Neural cell (in vitro differentiated cells): Measurements from ENCODE around the gene AKAP5. TPM values are rescaled to one million over a fixed set of nuclear protein-coding genes. Genes with fewer than 3 reads are reported as not detected.

Experiments
- H2AFZ ChIP-seq: fragments of 200-600, 300-800 bp; sonication (generic), shearing (Covaris generic); 2 replicates; pipeline ENCODE4 v1.6.0; 2014; ENCODE audit warnings: low read depth, mild to moderate bottlenecking, antibody characterized with exemption, low read length, moderate library complexity
- H3F3A ChIP-seq: fragments of 200-600 bp; shearing (Covaris generic); 2 replicates; pipeline ENCODE4 v1.6.1; 2016; ENCODE audit warnings: mild to moderate bottlenecking, moderate library complexity, mixed read lengths, antibody characterized with exemption, low read length; ENCODE audit not compliant: insufficient read depth, poor library complexity, severe bottlenecking
- H3K27ac ChIP-seq: fragments of 200-600, 300-800 bp; sonication (generic), shearing (Covaris generic); 2 replicates; pipeline ENCODE4 v1.5.1; 2014; ENCODE audit warnings: mild to moderate bottlenecking, low read length, moderate library complexity
- H3K27me3 ChIP-seq: fragments of 300-800, 200-600 bp; sonication (generic), shearing (Covaris generic); 2 replicates; pipeline ENCODE4 v1.6.0; 2014; ENCODE audit warnings: mild to moderate bottlenecking, low read depth, low read length, moderate library complexity; ENCODE audit not compliant: insufficient read depth
- H3K36me3 ChIP-seq: fragments of 300-800, 200-600 bp; sonication (generic), shearing (Covaris generic); 2 replicates; pipeline ENCODE4 v1.5.1; 2014; ENCODE audit warnings: mild to moderate bottlenecking, antibody characterized with exemption, low read length, moderate library complexity; ENCODE audit not compliant: insufficient read depth
- H3K4me2 ChIP-seq: fragments of 300-800, 200-600 bp; sonication (generic), shearing (Covaris generic); 2 replicates; pipeline ENCODE4 v1.6.0; 2014; ENCODE audit warnings: mild to moderate bottlenecking, low read length
- H3K4me3 ChIP-seq: fragments of 300-800, 200-600 bp; sonication (generic), shearing (Covaris generic); 2 replicates; pipeline ENCODE4 v1.5.1; 2014; ENCODE audit warnings: mild to moderate bottlenecking, low read length, moderate library complexity
- H3K79me2 ChIP-seq: fragments of 200-600 bp; shearing (Covaris generic); replicated peaks from 2 replicates; pipeline ENCODE4 v1.6.0; 2014; ENCODE audit warnings: mild to moderate bottlenecking, low read length, moderate library complexity; ENCODE audit not compliant: insufficient read depth
- H3K9ac ChIP-seq: fragments of 300-800, 200-600 bp; sonication (generic), shearing (Covaris generic); 2 replicates; pipeline ENCODE4 v1.6.1; 2016; ENCODE audit warnings: mild to moderate bottlenecking, low read length, mixed read lengths
- H3K9me2 ChIP-seq: fragments of 200-600 bp; shearing (Covaris generic); 2 replicates; pipeline ENCODE4 v1.6.1; 2016; ENCODE audit warnings: mild to moderate bottlenecking, low read length, mixed read lengths; ENCODE audit not compliant: insufficient read depth
- H3K9me3 ChIP-seq: fragments of 200-600, 300-800 bp; sonication (generic), shearing (Covaris generic); 2 replicates; pipeline ENCODE4 v1.6.1; 2016; ENCODE audit warnings: mild to moderate bottlenecking, mixed run types, low read length, moderate library complexity, mixed read lengths
- H4K20me1 ChIP-seq: fragments of 200-600 bp; shearing (Covaris generic); 2 replicates; pipeline ENCODE4 v1.6.1; 2016; ENCODE audit warnings: mild to moderate bottlenecking, mixed run types; ENCODE audit not compliant: insufficient read depth
- EP300 ChIP-seq: fragments of 450-650 bp; conservative IDR thresholded peaks from 2 replicates; pipeline ENCODE4 v1.6.1; 2014; ENCODE audit warnings: antibody characterized with exemption, mild to moderate bottlenecking, moderate library complexity; ENCODE audit not compliant: poor library complexity, severe bottlenecking
- EZH2 ChIP-seq: fragments of 200-600, 300-800 bp; shearing (Covaris generic), sonication (generic); IDR thresholded peaks from 2 replicates; pipeline ENCODE4 v1.6.1; 2014; ENCODE audit warnings: antibody characterized with exemption, low read length, borderline replicate concordance, mild to moderate bottlenecking; ENCODE audit not compliant: insufficient read depth, poor library complexity, severe bottlenecking
- MXI1 ChIP-seq: fragments of 450-650 bp; conservative IDR thresholded peaks from 2 replicates; pipeline ENCODE4 v1.6.1; 2014; ENCODE audit warnings: antibody characterized with exemption, mild to moderate bottlenecking; ENCODE audit not compliant: poor library complexity, severe bottlenecking
- POLR2AphosphoS5 ChIP-seq: IDR thresholded peaks from 2 replicates; pipeline ENCODE4 v1.6.1; 2012
- RAD21 ChIP-seq: fragments of 450-650 bp; conservative IDR thresholded peaks from 2 replicates; pipeline ENCODE4 v1.6.1; 2014; ENCODE audit warnings: antibody characterized with exemption, mild to moderate bottlenecking, moderate library complexity
- SMC3 ChIP-seq: fragments of 450-650 bp; conservative IDR thresholded peaks from 2 replicates; pipeline ENCODE4 v1.6.1; 2014; ENCODE audit warnings: antibody characterized with exemption, mild to moderate bottlenecking, moderate library complexity; ENCODE audit not compliant: poor library complexity
- TAF1 ChIP-seq: IDR thresholded peaks from 2 replicates; pipeline ENCODE4 v1.6.1; 2012; ENCODE audit warnings: low read depth
- polyA plus RNA-seq: library from polyadenylated mRNA; depleted of rRNA; stranded (reverse); fragments of >200 nt; gene quantifications from 2 replicates; pipeline ENCODE4 v1.2.3, GENCODE V29; 2014
- TF ChIP-seq, protein P1 (sequence below): fragments of 450-650 bp; IDR thresholded peaks from 2 replicates; pipeline ENCODE4 v1.5.1; 2014; ENCODE audit warnings: antibody characterized with exemption, mild to moderate bottlenecking, moderate library complexity; ENCODE audit not compliant: poor library complexity, severe bottlenecking
- TF ChIP-seq, protein P2 (sequence below): IDR thresholded peaks from 2 replicates; pipeline ENCODE4 v1.6.1; 2012; ENCODE audit warnings: borderline replicate concordance

The AKAP5 gene
- polyA plus RNA-seq, 1 donor from 2014 or later, result 1.8 TPM

GRCh38 chr14:64422005-64422404 is 43.3 kb upstream of the AKAP5 start:
- H3K4me2 ChIP-seq, result no peak overlapping the region
- no peak overlapping the region for H2AFZ ChIP-seq
- H3K9ac ChIP-seq, result no peak overlapping the region
- H3K27me3 ChIP-seq, result no peaks in the 10 kb centered on the region
- no peaks in the 10 kb centered on the region for H3K36me3 ChIP-seq
- H3K79me2 ChIP-seq, result no peaks in the 10 kb centered on the region
- TF ChIP-seq MXI1 (no peak), EZH2 (no peak), TAF1 (no peak), POLR2AphosphoS5 (no peak), SMC3 (no peak), EP300 (no peak), RAD21 (no peak)
- TF ChIP-seq, protein P1, sequence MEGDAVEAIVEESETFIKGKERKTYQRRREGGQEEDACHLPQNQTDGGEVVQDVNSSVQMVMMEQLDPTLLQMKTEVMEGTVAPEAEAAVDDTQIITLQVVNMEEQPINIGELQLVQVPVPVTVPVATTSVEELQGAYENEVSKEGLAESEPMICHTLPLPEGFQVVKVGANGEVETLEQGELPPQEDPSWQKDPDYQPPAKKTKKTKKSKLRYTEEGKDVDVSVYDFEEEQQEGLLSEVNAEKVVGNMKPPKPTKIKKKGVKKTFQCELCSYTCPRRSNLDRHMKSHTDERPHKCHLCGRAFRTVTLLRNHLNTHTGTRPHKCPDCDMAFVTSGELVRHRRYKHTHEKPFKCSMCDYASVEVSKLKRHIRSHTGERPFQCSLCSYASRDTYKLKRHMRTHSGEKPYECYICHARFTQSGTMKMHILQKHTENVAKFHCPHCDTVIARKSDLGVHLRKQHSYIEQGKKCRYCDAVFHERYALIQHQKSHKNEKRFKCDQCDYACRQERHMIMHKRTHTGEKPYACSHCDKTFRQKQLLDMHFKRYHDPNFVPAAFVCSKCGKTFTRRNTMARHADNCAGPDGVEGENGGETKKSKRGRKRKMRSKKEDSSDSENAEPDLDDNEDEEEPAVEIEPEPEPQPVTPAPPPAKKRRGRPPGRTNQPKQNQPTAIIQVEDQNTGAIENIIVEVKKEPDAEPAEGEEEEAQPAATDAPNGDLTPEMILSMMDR, result no peak
- TF ChIP-seq, protein P2, sequence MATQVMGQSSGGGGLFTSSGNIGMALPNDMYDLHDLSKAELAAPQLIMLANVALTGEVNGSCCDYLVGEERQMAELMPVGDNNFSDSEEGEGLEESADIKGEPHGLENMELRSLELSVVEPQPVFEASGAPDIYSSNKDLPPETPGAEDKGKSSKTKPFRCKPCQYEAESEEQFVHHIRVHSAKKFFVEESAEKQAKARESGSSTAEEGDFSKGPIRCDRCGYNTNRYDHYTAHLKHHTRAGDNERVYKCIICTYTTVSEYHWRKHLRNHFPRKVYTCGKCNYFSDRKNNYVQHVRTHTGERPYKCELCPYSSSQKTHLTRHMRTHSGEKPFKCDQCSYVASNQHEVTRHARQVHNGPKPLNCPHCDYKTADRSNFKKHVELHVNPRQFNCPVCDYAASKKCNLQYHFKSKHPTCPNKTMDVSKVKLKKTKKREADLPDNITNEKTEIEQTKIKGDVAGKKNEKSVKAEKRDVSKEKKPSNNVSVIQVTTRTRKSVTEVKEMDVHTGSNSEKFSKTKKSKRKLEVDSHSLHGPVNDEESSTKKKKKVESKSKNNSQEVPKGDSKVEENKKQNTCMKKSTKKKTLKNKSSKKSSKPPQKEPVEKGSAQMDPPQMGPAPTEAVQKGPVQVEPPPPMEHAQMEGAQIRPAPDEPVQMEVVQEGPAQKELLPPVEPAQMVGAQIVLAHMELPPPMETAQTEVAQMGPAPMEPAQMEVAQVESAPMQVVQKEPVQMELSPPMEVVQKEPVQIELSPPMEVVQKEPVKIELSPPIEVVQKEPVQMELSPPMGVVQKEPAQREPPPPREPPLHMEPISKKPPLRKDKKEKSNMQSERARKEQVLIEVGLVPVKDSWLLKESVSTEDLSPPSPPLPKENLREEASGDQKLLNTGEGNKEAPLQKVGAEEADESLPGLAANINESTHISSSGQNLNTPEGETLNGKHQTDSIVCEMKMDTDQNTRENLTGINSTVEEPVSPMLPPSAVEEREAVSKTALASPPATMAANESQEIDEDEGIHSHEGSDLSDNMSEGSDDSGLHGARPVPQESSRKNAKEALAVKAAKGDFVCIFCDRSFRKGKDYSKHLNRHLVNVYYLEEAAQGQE, result no peak
- no peaks in the 10 kb centered on the region for H3K9me2 ChIP-seq
- no peaks in the 10 kb centered on the region for H3K9me3 ChIP-seq
- H3K27ac ChIP-seq, result no peak overlapping the region
- no peak overlapping the region for H3K4me3 ChIP-seq
- no peaks in the 10 kb centered on the region for H4K20me1 ChIP-seq
- no peaks in the 10 kb centered on the region for H3F3A ChIP-seq

GRCh38 chr14:64422756-64423155 is 42.5 kb upstream of the AKAP5 start:
- Histone ChIP-seq H3K9ac (no peak overlapping the region), H3K36me3 (no peaks in the 10 kb centered on the region), H4K20me1 (no peaks in the 10 kb centered on the region), H3K9me3 (no peaks in the 10 kb centered on the region), H2AFZ (no peak overlapping the region), H3K27ac (no peak overlapping the region), H3K4me2 (no peak overlapping the region), H3K27me3 (no peaks in the 10 kb centered on the region), H3K9me2 (no peaks in the 10 kb centered on the region), H3K79me2 (no peaks in the 10 kb centered on the region), H3K4me3 (no peak overlapping the region), H3F3A (no peaks in the 10 kb centered on the region)
- TF ChIP-seq POLR2AphosphoS5, result no peak
- no peak for TF ChIP-seq RAD21
- TF ChIP-seq SMC3, result no peak
- TF ChIP-seq EP300, result no peak
- TF ChIP-seq EZH2, result no peak
- no peak for TF ChIP-seq TAF1
- no peak for TF ChIP-seq MXI1
- TF ChIP-seq, protein P2, result no peak
- TF ChIP-seq, protein P1, result no peak
